K562 (cell line): ENCODE results near the gene GMPR. TPM values are rescaled to one million over a fixed set of nuclear protein-coding genes. Genes with fewer than 3 reads are reported as not detected.
A peak's percentile ranks its signal among the peaks of the same experiment; 100 is the strongest.

ENCODE experiments used
- CREB3 ChIP-seq: fragments of 450-650 bp; conservative IDR thresholded peaks from 2 replicates; pipeline ENCODE4 v1.6.1; 2016; ENCODE audit warnings: missing genetic modification characterization, low read depth, mild to moderate bottlenecking, missing compliant biosample characterization, moderate library complexity
- CREBBP ChIP-seq: IDR thresholded peaks from one replicate; pipeline ENCODE4 v1.6.1; 2012; ENCODE audit warnings: low read depth, mild to moderate bottlenecking, control low read depth, inconsistent platforms, low read length
- ETV5 ChIP-seq: sonication (generic); formaldehyde crosslinking; IDR thresholded peaks from 2 replicates; pipeline ENCODE4 v1.4.0; 2020; ENCODE audit warnings: low read depth, mild to moderate bottlenecking, missing genetic modification reagents
- HNRNPH1 ChIP-seq: fragments of 200-400 bp; formaldehyde crosslinking; optimal IDR thresholded peaks from 2 replicates; pipeline ENCODE3; 2017; ENCODE audit warnings: low read depth, mild to moderate bottlenecking, low read length, moderate library complexity
- KDM2B ChIP-seq: fragments of 250-450 bp; sonication (Bioruptor Pico); IDR thresholded peaks from 2 replicates; pipeline ENCODE4 v1.8.0; 2021; ENCODE audit warnings: mild to moderate bottlenecking, moderate library complexity
- MXD1 ChIP-seq: fragments of 250-450 bp; sonication (Bioruptor Pico); IDR thresholded peaks from 2 replicates; pipeline ENCODE4 v1.8.0; 2021; ENCODE audit warnings: borderline replicate concordance, mild to moderate bottlenecking, moderate library complexity; ENCODE audit not compliant: poor library complexity, severe bottlenecking
- NCOR1 ChIP-seq: fragments of 450-650 bp; IDR thresholded peaks from 2 replicates; pipeline ENCODE4 v1.6.1; 2016; ENCODE audit warnings: mild to moderate bottlenecking, moderate library complexity
- NFE2L1 ChIP-seq: fragments of 450-650 bp; IDR thresholded peaks from 2 replicates; pipeline ENCODE4 v1.6.1; 2016; ENCODE audit warnings: missing genetic modification characterization, low read depth, mild to moderate bottlenecking, missing compliant biosample characterization, moderate library complexity, borderline replicate concordance
- PHB ChIP-seq: fragments of 250-450 bp; sonication (Bioruptor Pico); IDR thresholded peaks from 2 replicates; pipeline ENCODE4 v1.5.0; 2021
- POLR2H ChIP-seq: IDR thresholded peaks from 2 replicates; pipeline ENCODE4 v1.6.1; 2016; ENCODE audit warnings: missing genetic modification characterization, low read depth, mild to moderate bottlenecking, control low read depth, missing compliant biosample characterization, moderate library complexity
- SMAD1 ChIP-seq: fragments of 150-350 bp; IDR thresholded peaks from 2 replicates; pipeline ENCODE4 v1.6.1; 2014; ENCODE audit warnings: low read length, low read depth; ENCODE audit not compliant: partially characterized antibody
- SMARCE1 ChIP-seq: fragments of 450-650 bp; IDR thresholded peaks from 2 replicates; pipeline ENCODE4 v1.7.1; 2016; ENCODE audit warnings: mild to moderate bottlenecking
- TRIM28 ChIP-seq: fragments of 450-650 bp; IDR thresholded peaks from 2 replicates; pipeline ENCODE4 v1.6.1; 2017
- YBX1 ChIP-seq: fragments of 450-650 bp; IDR thresholded peaks from 2 replicates; pipeline ENCODE4 v1.7.1; 2016; ENCODE audit warnings: mild to moderate bottlenecking
- ZFP1 ChIP-seq: fragments of 450-650 bp; formaldehyde crosslinking; IDR thresholded peaks from 2 replicates; pipeline ENCODE4 v1.4.0; 2020; ENCODE audit warnings: mild to moderate bottlenecking, mixed read lengths
- ZNF24 ChIP-seq: fragments of 450-650 bp; IDR thresholded peaks from 2 replicates; pipeline ENCODE4 v1.6.1; 2016
- ZNF780A ChIP-seq: fragments of 250-450 bp; sonication (Bioruptor Pico); IDR thresholded peaks from 2 replicates; pipeline ENCODE4 v1.5.0; 2021; ENCODE audit warnings: mild to moderate bottlenecking
- polyA plus RNA-seq, 8 experiments: library from polyadenylated mRNA; depleted of rRNA in 4 of 8; stranded (reverse) in 5 of 8; unstranded in 3 of 8; fragments of >200 nt; fragmentation: Nextera tagmentation in 2 of 8; fragmentation: Illumina TruSeq in 1 of 8; extraction: Ambion mirVana in 2 of 8; extraction: Trizol in 1 of 8; gene quantifications; 2 replicates each; pipeline versions ENCODE4 v1.2.1 to v1.2.3, GENCODE V29; 2011 to 2014; ENCODE audit warnings: inconsistent platforms in 1 of 8, missing spikeins in 1 of 8
- total RNA-seq, 7 experiments: library from RNA; depleted of rRNA in 6 of 7; stranded (reverse); fragments of >200 nt in 6 of 7; fragmentation: Illumina TruSeq in 2 of 7; extraction: Trizol in 2 of 7; gene quantifications; 2 replicates each; pipeline versions ENCODE4 v1.2.1 to v1.2.3, GENCODE V29; 2011 to 2021; ENCODE audit warnings: low replicate concordance in 1 of 7
- TF ChIP-seq, protein P1 (sequence below): fragments of 250-450 bp; sonication (Bioruptor Pico); IDR thresholded peaks from 2 replicates; pipeline ENCODE4 v1.4.0; 2020; ENCODE audit warnings: borderline replicate concordance
- TF ChIP-seq, protein P2 (sequence below): fragments of 450-650 bp; IDR thresholded peaks from 2 replicates; pipeline ENCODE4 v1.6.1; 2017; ENCODE audit warnings: antibody characterized with exemption, mild to moderate bottlenecking
- TF ChIP-seq, protein P3 (sequence below): fragments of 250-450 bp; sonication (Bioruptor Pico); IDR thresholded peaks from 2 replicates; pipeline ENCODE4 v1.9.0; 2021; ENCODE audit warnings: mild to moderate bottlenecking

Gene GMPR
- total and polyA plus RNA-seq, 9 of the 15 experiments (the other 6 are each of a cell fraction or from before 2014, with no cell fraction given), result 34.6 to 83.7 (median 49.8) TPM

GRCh38 chr6:16265351-16266341 lies 27.3 kb downstream of the GMPR start (continued):
- TF ChIP-seq TRIM28, result no peak
- no peak; the same call in 1 of the 2 replicates for TF ChIP-seq ZNF780A (CRISPR knock-in tag)
- TF ChIP-seq, protein P1, sequence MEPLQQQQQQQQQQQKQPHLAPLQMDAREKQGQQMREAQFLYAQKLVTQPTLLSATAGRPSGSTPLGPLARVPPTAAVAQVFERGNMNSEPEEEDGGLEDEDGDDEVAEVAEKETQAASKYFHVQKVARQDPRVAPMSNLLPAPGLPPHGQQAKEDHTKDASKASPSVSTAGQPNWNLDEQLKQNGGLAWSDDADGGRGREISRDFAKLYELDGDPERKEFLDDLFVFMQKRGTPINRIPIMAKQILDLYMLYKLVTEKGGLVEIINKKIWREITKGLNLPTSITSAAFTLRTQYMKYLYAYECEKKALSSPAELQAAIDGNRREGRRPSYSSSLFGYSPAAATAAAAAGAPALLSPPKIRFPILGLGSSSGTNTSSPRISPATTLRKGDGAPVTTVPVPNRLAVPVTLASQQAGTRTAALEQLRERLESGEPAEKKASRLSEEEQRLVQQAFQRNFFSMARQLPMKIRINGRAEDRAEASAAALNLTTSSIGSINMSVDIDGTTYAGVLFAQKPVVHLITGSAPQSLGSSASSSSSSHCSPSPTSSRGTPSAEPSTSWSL (CRISPR knock-in tag), result peak; percentile 87; the same call in 1 of the 2 replicates
- TF ChIP-seq, protein P2, sequence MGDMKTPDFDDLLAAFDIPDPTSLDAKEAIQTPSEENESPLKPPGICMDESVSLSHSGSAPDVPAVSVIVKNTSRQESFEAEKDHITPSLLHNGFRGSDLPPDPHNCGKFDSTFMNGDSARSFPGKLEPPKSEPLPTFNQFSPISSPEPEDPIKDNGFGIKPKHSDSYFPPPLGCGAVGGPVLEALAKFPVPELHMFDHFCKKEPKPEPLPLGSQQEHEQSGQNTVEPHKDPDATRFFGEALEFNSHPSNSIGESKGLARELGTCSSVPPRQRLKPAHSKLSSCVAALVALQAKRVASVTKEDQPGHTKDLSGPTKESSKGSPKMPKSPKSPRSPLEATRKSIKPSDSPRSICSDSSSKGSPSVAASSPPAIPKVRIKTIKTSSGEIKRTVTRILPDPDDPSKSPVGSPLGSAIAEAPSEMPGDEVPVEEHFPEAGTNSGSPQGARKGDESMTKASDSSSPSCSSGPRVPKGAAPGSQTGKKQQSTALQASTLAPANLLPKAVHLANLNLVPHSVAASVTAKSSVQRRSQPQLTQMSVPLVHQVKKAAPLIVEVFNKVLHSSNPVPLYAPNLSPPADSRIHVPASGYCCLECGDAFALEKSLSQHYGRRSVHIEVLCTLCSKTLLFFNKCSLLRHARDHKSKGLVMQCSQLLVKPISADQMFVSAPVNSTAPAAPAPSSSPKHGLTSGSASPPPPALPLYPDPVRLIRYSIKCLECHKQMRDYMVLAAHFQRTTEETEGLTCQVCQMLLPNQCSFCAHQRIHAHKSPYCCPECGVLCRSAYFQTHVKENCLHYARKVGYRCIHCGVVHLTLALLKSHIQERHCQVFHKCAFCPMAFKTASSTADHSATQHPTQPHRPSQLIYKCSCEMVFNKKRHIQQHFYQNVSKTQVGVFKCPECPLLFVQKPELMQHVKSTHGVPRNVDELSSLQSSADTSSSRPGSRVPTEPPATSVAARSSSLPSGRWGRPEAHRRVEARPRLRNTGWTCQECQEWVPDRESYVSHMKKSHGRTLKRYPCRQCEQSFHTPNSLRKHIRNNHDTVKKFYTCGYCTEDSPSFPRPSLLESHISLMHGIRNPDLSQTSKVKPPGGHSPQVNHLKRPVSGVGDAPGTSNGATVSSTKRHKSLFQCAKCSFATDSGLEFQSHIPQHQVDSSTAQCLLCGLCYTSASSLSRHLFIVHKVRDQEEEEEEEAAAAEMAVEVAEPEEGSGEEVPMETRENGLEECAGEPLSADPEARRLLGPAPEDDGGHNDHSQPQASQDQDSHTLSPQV, result peak; percentile 87
- TF ChIP-seq ZNF24, result peak; percentile 78; the same call in 1 of the 2 replicates
- TF ChIP-seq HNRNPH1, result no peak
- TF ChIP-seq KDM2B (CRISPR knock-in tag), result peak; percentile 85; the same call in 1 of the 2 replicates
- peak; percentile 94 for TF ChIP-seq PHB (CRISPR knock-in tag)
- TF ChIP-seq ETV5 (CRISPR knock-in tag), result peak; percentile 82
- TF ChIP-seq, protein P3, sequence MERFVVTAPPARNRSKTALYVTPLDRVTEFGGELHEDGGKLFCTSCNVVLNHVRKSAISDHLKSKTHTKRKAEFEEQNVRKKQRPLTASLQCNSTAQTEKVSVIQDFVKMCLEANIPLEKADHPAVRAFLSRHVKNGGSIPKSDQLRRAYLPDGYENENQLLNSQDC (CRISPR knock-in tag), result peak; percentile 86
- no peak for TF ChIP-seq YBX1
- peak; percentile 99 for TF ChIP-seq POLR2H (tag)
- TF ChIP-seq NFE2L1, result no peak; the same call in 1 of the 2 replicates
- TF ChIP-seq CREBBP, result no peak
- TF ChIP-seq CREB3 (tag), result peak; percentile 68
- TF ChIP-seq ZFP1 (CRISPR knock-in tag), result peak; percentile 26; the same call in 1 of the 2 replicates
- TF ChIP-seq SMAD1, result peak; percentile 99
- no peak for TF ChIP-seq SMARCE1
- no peak for TF ChIP-seq MXD1 (CRISPR knock-in tag)
- peak; percentile 92 for TF ChIP-seq NCOR1
